SK-N-SH (cell line): ENCODE data around the gene CYBRD1. TPM values are rescaled to one million over a fixed set of nuclear protein-coding genes. Genes with fewer than 3 reads are reported as not detected.

Experiments used
- CTCF ChIA-PET: fragments of 300-600, 350-600 bp; formaldehyde crosslinking; extraction: SDS; loops from one replicate; lab custom pipeline; 2021; lab: Yijun Ruan, JAX
- POLR2A ChIA-PET: fragments of 350-600 bp; sonication (Branson Sonifier 250); formaldehyde crosslinking; extraction: SDS; loops from one replicate; lab custom pipeline; 2020; ENCODE audit warnings: antibody characterized with exemption, inconsistent platforms; lab: Yijun Ruan, JAX
- DNase-seq: peaks from one replicate; pipeline ENCODE4 v3.0.0; 2012
- H2AFZ ChIP-seq: fragments of 200-600 bp; sonication (generic); 2 replicates; pipeline ENCODE4 v1.8.1; 2016; ENCODE audit warnings: antibody characterized with exemption, mild to moderate bottlenecking, low read depth
- H3F3A ChIP-seq: fragments of 200-600 bp; sonication (generic); replicated peaks from 2 replicates; pipeline ENCODE3; 2016; ENCODE audit warnings: antibody characterized with exemption, mild to moderate bottlenecking; ENCODE audit not compliant: insufficient read depth
- H3K27ac ChIP-seq, 2 experiments: fragments of 200-500 bp in 1 of 2; fragments of 200-600 bp in 1 of 2; sonication (Bioruptor generic) in 1 of 2; sonication (generic), shearing (Covaris generic) in 1 of 2; 2 replicates each; pipeline versions ENCODE4 v1.5.1 to v1.6.1; 2014 to 2016; ENCODE audit warnings: low read depth in 2 of 2, inconsistent platforms in 1 of 2, low read length in 1 of 2, mild to moderate bottlenecking in 1 of 2, mixed read lengths in 1 of 2
- H3K27me3 ChIP-seq: fragments of 200-600 bp; sonication (generic), shearing (Covaris generic); 2 replicates; pipeline ENCODE4 v1.6.1; 2016; ENCODE audit warnings: mixed run types; ENCODE audit not compliant: insufficient read depth
- H3K36me3 ChIP-seq, 2 experiments: fragments of 200-500 bp in 1 of 2; fragments of 200-600 bp in 1 of 2; sonication (Bioruptor generic) in 1 of 2; sonication (generic) in 1 of 2; replicated peaks in 1 of 2; 2 replicates each; pipeline versions ENCODE3 to v1.5.1; 2014 to 2016; ENCODE audit warnings: low read length in 1 of 2, mild to moderate bottlenecking in 1 of 2; ENCODE audit not compliant: insufficient read depth in 2 of 2, control insufficient read depth in 1 of 2
- H3K4me1 ChIP-seq, 2 experiments: fragments of 200-500 bp in 1 of 2; fragments of 200-600 bp in 1 of 2; sonication (Bioruptor generic) in 1 of 2; sonication (generic), shearing (Covaris generic) in 1 of 2; 2 replicates each; pipeline versions ENCODE4 v1.5.1 to v1.6.1; 2014 to 2016; ENCODE audit warnings: low read depth in 1 of 2, low read length in 1 of 2, mixed run types in 1 of 2; ENCODE audit not compliant: insufficient read depth in 2 of 2, control insufficient read depth in 1 of 2
- H3K4me2 ChIP-seq: fragments of 200-600 bp; sonication (generic), shearing (Covaris generic); 2 replicates; pipeline ENCODE4 v1.6.1; 2017; ENCODE audit warnings: mixed run types
- H3K4me3 ChIP-seq, 2 experiments: fragments of 200-500 bp in 1 of 2; fragments of 200-600 bp in 1 of 2; sonication (Bioruptor generic) in 1 of 2; sonication (generic), shearing (Covaris generic) in 1 of 2; 2 replicates each; pipeline versions ENCODE4 v1.5.1 to v1.8.1; 2014 to 2016; ENCODE audit warnings: low read depth in 2 of 2, inconsistent platforms in 1 of 2, low read length in 1 of 2, mild to moderate bottlenecking in 1 of 2, mixed read lengths in 1 of 2, moderate library complexity in 1 of 2
- H3K79me2 ChIP-seq: fragments of 200-600 bp; sonication (generic); 2 replicates; pipeline ENCODE4 v1.8.1; 2017; ENCODE audit warnings: mild to moderate bottlenecking; ENCODE audit not compliant: insufficient read depth
- H3K9ac ChIP-seq: fragments of 200-600 bp; sonication (generic); 2 replicates; pipeline ENCODE4 v1.6.1; 2017; ENCODE audit warnings: mixed run types
- H3K9me2 ChIP-seq: fragments of 200-600 bp; sonication (generic); 2 replicates; pipeline ENCODE4 v1.6.1; 2017; ENCODE audit warnings: mixed run types
- H3K9me3 ChIP-seq: fragments of 200-600 bp; sonication (generic); 2 replicates; pipeline ENCODE4 v1.6.1; 2017; ENCODE audit warnings: mixed run types, mild to moderate bottlenecking, moderate library complexity
- H4K20me1 ChIP-seq: fragments of 200-600 bp; sonication (generic); 2 replicates; pipeline ENCODE4 v1.6.1; 2017; ENCODE audit warnings: mild to moderate bottlenecking, mixed run types; ENCODE audit not compliant: insufficient read depth
- CHD2 ChIP-seq: fragments of 150-350 bp; IDR thresholded peaks from 2 replicates; pipeline ENCODE4 v1.6.1; 2018; ENCODE audit warnings: low read length; ENCODE audit not compliant: partially characterized antibody
- EZH2phosphoT487 ChIP-seq: fragments of 200-600 bp; sonication (generic); IDR thresholded peaks from 2 replicates; pipeline ENCODE4 v1.6.1; 2017; ENCODE audit warnings: low read depth, mixed run types, mild to moderate bottlenecking, antibody characterized with exemption, moderate library complexity, borderline replicate concordance
- FOSL2 ChIP-seq: IDR thresholded peaks from 2 replicates; pipeline ENCODE4 v1.4.0; 2012; ENCODE audit warnings: low read depth, mild to moderate bottlenecking, moderate library complexity, borderline replicate concordance
- GABPA ChIP-seq: IDR thresholded peaks from 2 replicates; pipeline ENCODE4 v1.4.0; 2012; ENCODE audit warnings: low read depth, mild to moderate bottlenecking
- JUND ChIP-seq: IDR thresholded peaks from 2 replicates; pipeline ENCODE4 v1.4.0; 2012
- MEF2A ChIP-seq: IDR thresholded peaks from 2 replicates; pipeline ENCODE4 v1.4.0; 2012; ENCODE audit warnings: low read depth, borderline replicate concordance
- MXI1 ChIP-seq: IDR thresholded peaks from 2 replicates; pipeline ENCODE4 v1.6.1; 2012; ENCODE audit warnings: mild to moderate bottlenecking, low read depth, low read length, improper control_type of control experiment
- RAD21 ChIP-seq: IDR thresholded peaks from 2 replicates; pipeline ENCODE4 v1.6.1; 2012; ENCODE audit warnings: mild to moderate bottlenecking, low read length
- RFX5 ChIP-seq: IDR thresholded peaks from 2 replicates; pipeline ENCODE4 v1.6.1; 2012; ENCODE audit warnings: mild to moderate bottlenecking, improper control_type of control experiment, low read length
- SMC3 ChIP-seq: IDR thresholded peaks from 2 replicates; pipeline ENCODE4 v1.6.1; 2012; ENCODE audit warnings: low read depth, low read length, improper control_type of control experiment
- TEAD4 ChIP-seq: IDR thresholded peaks from 2 replicates; pipeline ENCODE4 v1.4.0; 2012; ENCODE audit warnings: mild to moderate bottlenecking, borderline replicate concordance; ENCODE audit not compliant: insufficient read depth
- WGBS: methylation state at CpG from one replicate; pipeline ENCODE4 v1.1.6; 2017; ENCODE audit warnings: low lambda C conversion rate; 5-methylcytosine and 5-hydroxymethylcytosine counted together
- polyA plus RNA-seq, 3 experiments: library from polyadenylated mRNA; depleted of rRNA; stranded (reverse); fragments of >200 nt; gene quantifications; 2 replicates each; pipeline ENCODE4 v1.2.3, GENCODE V29; 2012
- TF ChIP-seq, protein P1 (sequence below): IDR thresholded peaks from 2 replicates; pipeline ENCODE4 v1.4.0; 2012; ENCODE audit warnings: low read depth
- TF ChIP-seq, protein P2 (sequence below): IDR thresholded peaks from 2 replicates; pipeline ENCODE4 v1.6.1; 2012; ENCODE audit warnings: mild to moderate bottlenecking, low read depth, low read length, moderate library complexity
- TF ChIP-seq, protein P3 (sequence below): IDR thresholded peaks from 2 replicates; pipeline ENCODE4 v1.4.0; 2012; ENCODE audit warnings: low read depth, borderline replicate concordance
- TF ChIP-seq, protein P4 (sequence below): fragments of 200-600 bp; sonication (generic); IDR thresholded peaks from 2 replicates; pipeline ENCODE4 v1.6.1; 2017; ENCODE audit warnings: antibody characterized with exemption, mild to moderate bottlenecking, moderate library complexity

The CYBRD1 gene
- polyA plus RNA-seq, 1 of the 3 experiments (the other 2 are of a cell fraction): 21.1 TPM

DNA sequence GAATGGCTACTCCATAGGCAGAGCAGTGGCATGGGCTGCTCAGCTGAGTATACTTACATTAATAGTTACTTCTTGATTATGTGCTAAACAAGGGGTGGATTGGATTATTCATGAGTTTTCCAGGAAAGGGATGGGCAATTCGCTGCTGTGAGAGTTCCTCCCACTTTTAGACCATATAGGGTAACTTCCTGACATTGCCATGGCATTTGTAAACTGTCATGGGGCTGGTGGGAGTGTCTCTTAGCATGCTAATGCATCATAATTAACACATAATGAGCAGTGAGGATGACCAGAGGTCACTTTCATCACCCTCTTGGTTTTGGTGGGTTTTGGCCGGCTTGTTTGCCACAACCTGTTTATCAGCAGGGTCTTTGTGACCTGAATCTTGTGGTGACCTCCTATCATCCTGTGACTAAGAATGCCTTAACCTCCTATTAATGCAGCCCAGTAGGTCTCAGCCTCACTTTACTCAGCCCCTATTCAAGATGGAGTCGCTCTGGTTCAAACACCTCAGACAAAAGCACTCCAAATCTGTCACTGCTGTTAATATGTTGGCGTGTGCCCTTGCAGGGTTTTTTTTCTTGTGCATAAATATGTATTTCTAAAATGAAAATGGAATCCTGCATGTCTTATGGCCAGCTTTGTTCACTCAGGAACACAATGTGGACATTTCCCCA lies 56.0 kb downstream of the CYBRD1 start:
- ChIA-PET CTCF (interaction anchor here (1.5 kb wide), 1 partner anchor 20 kb away, joined by 3 read pairs; no protein-coding TSS in a partner anchor), POLR2A (no interaction called here)
- Histone ChIP-seq H4K20me1 (no peaks in the 10 kb centered on the region), H3K9ac (no peak overlapping the region), H3K4me3 (no peak overlapping the region), H3K9me2 (no peaks in the 10 kb centered on the region), H3F3A (no peaks in the 10 kb centered on the region), H2AFZ (no peak overlapping the region), H3K4me2 (no peak overlapping the region), H3K9me3 (no peaks in the 10 kb centered on the region), H3K27ac (no peak overlapping the region), H3K79me2 (no peaks in the 10 kb centered on the region), H3K36me3 (no peaks in the 10 kb centered on the region), H3K4me1 (no peaks in the 10 kb centered on the region), H3K27me3 (no peaks in the 10 kb centered on the region)
- TF ChIP-seq, protein P1, sequence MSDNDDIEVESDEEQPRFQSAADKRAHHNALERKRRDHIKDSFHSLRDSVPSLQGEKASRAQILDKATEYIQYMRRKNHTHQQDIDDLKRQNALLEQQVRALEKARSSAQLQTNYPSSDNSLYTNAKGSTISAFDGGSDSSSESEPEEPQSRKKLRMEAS: no peak
- TF ChIP-seq, protein P2, sequence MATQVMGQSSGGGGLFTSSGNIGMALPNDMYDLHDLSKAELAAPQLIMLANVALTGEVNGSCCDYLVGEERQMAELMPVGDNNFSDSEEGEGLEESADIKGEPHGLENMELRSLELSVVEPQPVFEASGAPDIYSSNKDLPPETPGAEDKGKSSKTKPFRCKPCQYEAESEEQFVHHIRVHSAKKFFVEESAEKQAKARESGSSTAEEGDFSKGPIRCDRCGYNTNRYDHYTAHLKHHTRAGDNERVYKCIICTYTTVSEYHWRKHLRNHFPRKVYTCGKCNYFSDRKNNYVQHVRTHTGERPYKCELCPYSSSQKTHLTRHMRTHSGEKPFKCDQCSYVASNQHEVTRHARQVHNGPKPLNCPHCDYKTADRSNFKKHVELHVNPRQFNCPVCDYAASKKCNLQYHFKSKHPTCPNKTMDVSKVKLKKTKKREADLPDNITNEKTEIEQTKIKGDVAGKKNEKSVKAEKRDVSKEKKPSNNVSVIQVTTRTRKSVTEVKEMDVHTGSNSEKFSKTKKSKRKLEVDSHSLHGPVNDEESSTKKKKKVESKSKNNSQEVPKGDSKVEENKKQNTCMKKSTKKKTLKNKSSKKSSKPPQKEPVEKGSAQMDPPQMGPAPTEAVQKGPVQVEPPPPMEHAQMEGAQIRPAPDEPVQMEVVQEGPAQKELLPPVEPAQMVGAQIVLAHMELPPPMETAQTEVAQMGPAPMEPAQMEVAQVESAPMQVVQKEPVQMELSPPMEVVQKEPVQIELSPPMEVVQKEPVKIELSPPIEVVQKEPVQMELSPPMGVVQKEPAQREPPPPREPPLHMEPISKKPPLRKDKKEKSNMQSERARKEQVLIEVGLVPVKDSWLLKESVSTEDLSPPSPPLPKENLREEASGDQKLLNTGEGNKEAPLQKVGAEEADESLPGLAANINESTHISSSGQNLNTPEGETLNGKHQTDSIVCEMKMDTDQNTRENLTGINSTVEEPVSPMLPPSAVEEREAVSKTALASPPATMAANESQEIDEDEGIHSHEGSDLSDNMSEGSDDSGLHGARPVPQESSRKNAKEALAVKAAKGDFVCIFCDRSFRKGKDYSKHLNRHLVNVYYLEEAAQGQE: no peak
- TF ChIP-seq, protein P3, sequence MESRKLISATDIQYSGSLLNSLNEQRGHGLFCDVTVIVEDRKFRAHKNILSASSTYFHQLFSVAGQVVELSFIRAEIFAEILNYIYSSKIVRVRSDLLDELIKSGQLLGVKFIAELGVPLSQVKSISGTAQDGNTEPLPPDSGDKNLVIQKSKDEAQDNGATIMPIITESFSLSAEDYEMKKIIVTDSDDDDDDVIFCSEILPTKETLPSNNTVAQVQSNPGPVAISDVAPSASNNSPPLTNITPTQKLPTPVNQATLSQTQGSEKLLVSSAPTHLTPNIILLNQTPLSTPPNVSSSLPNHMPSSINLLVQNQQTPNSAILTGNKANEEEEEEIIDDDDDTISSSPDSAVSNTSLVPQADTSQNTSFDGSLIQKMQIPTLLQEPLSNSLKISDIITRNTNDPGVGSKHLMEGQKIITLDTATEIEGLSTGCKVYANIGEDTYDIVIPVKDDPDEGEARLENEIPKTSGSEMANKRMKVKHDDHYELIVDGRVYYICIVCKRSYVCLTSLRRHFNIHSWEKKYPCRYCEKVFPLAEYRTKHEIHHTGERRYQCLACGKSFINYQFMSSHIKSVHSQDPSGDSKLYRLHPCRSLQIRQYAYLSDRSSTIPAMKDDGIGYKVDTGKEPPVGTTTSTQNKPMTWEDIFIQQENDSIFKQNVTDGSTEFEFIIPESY: no peak
- TF ChIP-seq MXI1 (no peak), CHD2 (no peak), JUND (no peak), RFX5 (no peak), EZH2phosphoT487 (no peak), FOSL2 (no peak), MEF2A (no peak), SMC3 (no peak), GABPA (no peak), RAD21 (no peak), TEAD4 (no peak)
- TF ChIP-seq, protein P4, sequence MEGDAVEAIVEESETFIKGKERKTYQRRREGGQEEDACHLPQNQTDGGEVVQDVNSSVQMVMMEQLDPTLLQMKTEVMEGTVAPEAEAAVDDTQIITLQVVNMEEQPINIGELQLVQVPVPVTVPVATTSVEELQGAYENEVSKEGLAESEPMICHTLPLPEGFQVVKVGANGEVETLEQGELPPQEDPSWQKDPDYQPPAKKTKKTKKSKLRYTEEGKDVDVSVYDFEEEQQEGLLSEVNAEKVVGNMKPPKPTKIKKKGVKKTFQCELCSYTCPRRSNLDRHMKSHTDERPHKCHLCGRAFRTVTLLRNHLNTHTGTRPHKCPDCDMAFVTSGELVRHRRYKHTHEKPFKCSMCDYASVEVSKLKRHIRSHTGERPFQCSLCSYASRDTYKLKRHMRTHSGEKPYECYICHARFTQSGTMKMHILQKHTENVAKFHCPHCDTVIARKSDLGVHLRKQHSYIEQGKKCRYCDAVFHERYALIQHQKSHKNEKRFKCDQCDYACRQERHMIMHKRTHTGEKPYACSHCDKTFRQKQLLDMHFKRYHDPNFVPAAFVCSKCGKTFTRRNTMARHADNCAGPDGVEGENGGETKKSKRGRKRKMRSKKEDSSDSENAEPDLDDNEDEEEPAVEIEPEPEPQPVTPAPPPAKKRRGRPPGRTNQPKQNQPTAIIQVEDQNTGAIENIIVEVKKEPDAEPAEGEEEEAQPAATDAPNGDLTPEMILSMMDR: no peak
- no peak for DNase-seq
- WGBS: 83% methylated on average over 4 of the region's 4 CpGs
